Measurements from ENCODE around the gene AMIGO3. TPM values are rescaled to one million over a fixed set of nuclear protein-coding genes. Genes with fewer than 3 reads are reported as not detected.

AMIGO3 gene
- total and polyA plus RNA-seq, 2 of the 8 experiments (the other 6 are each of a cell fraction or from before 2014, with no cell fraction given): 1.6 to 8.8 TPM

DNA sequence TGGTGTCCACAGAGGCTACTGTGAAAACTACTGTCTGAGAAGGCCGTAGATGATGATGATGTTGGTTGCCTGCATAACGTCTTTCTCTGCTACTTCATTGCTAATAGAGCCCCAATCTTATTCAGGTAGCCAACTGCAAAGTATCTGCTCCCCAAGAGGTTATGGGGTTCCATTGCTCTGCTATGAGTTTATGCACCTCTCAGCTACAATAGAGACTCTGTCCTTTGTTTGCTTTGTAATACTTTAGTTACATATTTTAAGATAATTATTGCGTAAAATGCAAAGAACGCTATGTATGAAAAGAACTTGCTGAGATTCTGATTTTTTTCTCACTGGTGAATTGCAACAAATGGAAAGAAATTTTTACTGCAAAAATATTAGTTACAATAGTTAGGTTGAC is 32.0 kb upstream of the AMIGO3 start:
- H2BK5ac ChIP-seq (ENCODE audit: low read depth, low read length): no peak overlapping the region
- peaks cover 2 to 11% of the 10 kb centered on the region in 2 experiments for H4K20me1 ChIP-seq (replicated peaks in 1 of 2; ENCODE audit: control insufficient read depth in 1 of 2, insufficient read depth in 2 of 2, low read length in 2 of 2)
- peaks cover 0 to 6% (median 3%) of the 10 kb centered on the region in 4 experiments; a peak in 4 of 8 replicates for H3K36me3 ChIP-seq (ENCODE audit: control insufficient read depth in 2 of 4, insufficient read depth in 4 of 4, low read length in 3 of 4)
- H3K79me1 ChIP-seq (ENCODE audit: low read depth, low read length): 0 out of 2 replicates have a peak, but pooled peaks cover 4% of the 10 kb centered on the region
- no peak overlapping the region for H4K8ac ChIP-seq (ENCODE audit: extremely low read depth, insufficient read depth, low read length)
- H2BK120ac ChIP-seq (replicated peaks; ENCODE audit: low read depth, low read length): no peak overlapping the region
- DNase-seq (ENCODE audit: low read depth in 1 of 2, low spot score in 2 of 2): no peak
- H3K4me1 ChIP-seq (replicated peaks in 1 of 4; ENCODE audit: control insufficient read depth in 3 of 4, insufficient read depth in 4 of 4, low read length in 3 of 4): no peaks in the 10 kb centered on the region
- no peak overlapping the region for H2BK12ac ChIP-seq (ENCODE audit: low read depth, low read length)
- CTCF ChIA-PET (ENCODE audit: partially characterized antibody): interaction anchor here (1.9 kb wide), 1 partner anchor 160 kb away, joined by 3 read pairs; no protein-coding TSS in a partner anchor
- no peaks in the 10 kb centered on the region for H3K9me3 ChIP-seq (ENCODE audit: insufficient read depth in 2 of 2, low read depth in 1 of 2, low read length in 1 of 2)
- no peaks in the 10 kb centered on the region for H3K23me2 ChIP-seq (ENCODE audit: low read depth, low read length)
- H2BK20ac ChIP-seq (ENCODE audit: low read length): no peak overlapping the region
- no peak overlapping the region for H2BK15ac ChIP-seq (ENCODE audit: low read length)
- no peaks in the 10 kb centered on the region for H3K27me3 ChIP-seq (replicated peaks in 1 of 4; ENCODE audit: control insufficient read depth in 3 of 4, extremely low read depth in 1 of 4, insufficient read depth in 3 of 4, low read length in 3 of 4)
- H3K14ac ChIP-seq (ENCODE audit: insufficient read length): no peak overlapping the region
- H3K79me2 ChIP-seq (ENCODE audit: control insufficient read depth in 1 of 2, insufficient read depth in 2 of 2, low read length in 2 of 2): peaks cover 0 to 39% of the 10 kb centered on the region in 2 experiments; a peak in 3 of 4 replicates
- H4K91ac ChIP-seq (replicated peaks; ENCODE audit: insufficient read length, low read length): no peak overlapping the region
- FAIRE-seq: no peak
- no peak overlapping the region for H3K4me2 ChIP-seq (ENCODE audit: insufficient read depth in 1 of 2, low read depth in 2 of 2, low read length in 2 of 2)
- H3K27ac ChIP-seq (ENCODE audit: low read depth, low read length): no peak overlapping the region
- POLR2A ChIA-PET (ENCODE audit: partially characterized antibody): no interaction called here
- TF ChIP-seq SIX5 (IDR thresholded peaks at IDR 0.05; ENCODE audit: low read depth, low read length): no peak
- no peak for TF ChIP-seq RAD21 (IDR thresholded peaks at IDR 0.05 in 1 of 2, conservative IDR thresholded peaks at IDR 0.05 in 1 of 2; ENCODE audit: low read depth in 2 of 2, low read length in 2 of 2)
- TF ChIP-seq KDM5A (IDR thresholded peaks at IDR 0.05; ENCODE audit: low read length): no peak
- TF ChIP-seq RXRA (IDR thresholded peaks at IDR 0.05; ENCODE audit: insufficient read depth, low read depth, low read length): no peak
- no peak for TF ChIP-seq SUZ12 (IDR thresholded peaks at IDR 0.05; ENCODE audit: low read length)
- TF ChIP-seq, protein P1, sequence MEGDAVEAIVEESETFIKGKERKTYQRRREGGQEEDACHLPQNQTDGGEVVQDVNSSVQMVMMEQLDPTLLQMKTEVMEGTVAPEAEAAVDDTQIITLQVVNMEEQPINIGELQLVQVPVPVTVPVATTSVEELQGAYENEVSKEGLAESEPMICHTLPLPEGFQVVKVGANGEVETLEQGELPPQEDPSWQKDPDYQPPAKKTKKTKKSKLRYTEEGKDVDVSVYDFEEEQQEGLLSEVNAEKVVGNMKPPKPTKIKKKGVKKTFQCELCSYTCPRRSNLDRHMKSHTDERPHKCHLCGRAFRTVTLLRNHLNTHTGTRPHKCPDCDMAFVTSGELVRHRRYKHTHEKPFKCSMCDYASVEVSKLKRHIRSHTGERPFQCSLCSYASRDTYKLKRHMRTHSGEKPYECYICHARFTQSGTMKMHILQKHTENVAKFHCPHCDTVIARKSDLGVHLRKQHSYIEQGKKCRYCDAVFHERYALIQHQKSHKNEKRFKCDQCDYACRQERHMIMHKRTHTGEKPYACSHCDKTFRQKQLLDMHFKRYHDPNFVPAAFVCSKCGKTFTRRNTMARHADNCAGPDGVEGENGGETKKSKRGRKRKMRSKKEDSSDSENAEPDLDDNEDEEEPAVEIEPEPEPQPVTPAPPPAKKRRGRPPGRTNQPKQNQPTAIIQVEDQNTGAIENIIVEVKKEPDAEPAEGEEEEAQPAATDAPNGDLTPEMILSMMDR (IDR thresholded peaks at IDR 0.05; ENCODE audit: control extremely low read depth in 1 of 3, insufficient read depth in 1 of 3, low read depth in 1 of 3, low read length in 3 of 3): no peak
- TF ChIP-seq TCF12 (IDR thresholded peaks at IDR 0.05; ENCODE audit: low read depth, low read length): no peak
- no peak for TF ChIP-seq BACH1 (IDR thresholded peaks at IDR 0.05; ENCODE audit: low read length)
- no peak for TF ChIP-seq TAF7 (optimal IDR thresholded peaks at IDR 0.05; ENCODE audit: borderline replicate concordance, low read depth, low read length)
- no peak for TF ChIP-seq JUND (IDR thresholded peaks at IDR 0.05; ENCODE audit: low read length)
- TF ChIP-seq SP4 (IDR thresholded peaks at IDR 0.05; ENCODE audit: low read length): no peak
- no peak overlapping the region for H3K4ac ChIP-seq (replicated peaks; ENCODE audit: insufficient read length, low read depth, low read length)
- H3K56ac ChIP-seq (replicated peaks; ENCODE audit: insufficient read length, low read depth, low read length): no peak overlapping the region
- H3K18ac ChIP-seq (ENCODE audit: extremely low read depth, low read length): no peak overlapping the region
- WGBS, 2 experiments (ENCODE audit: extremely low coverage in 1 of 2, insufficient coverage in 1 of 2, insufficient read length in 1 of 2, insufficient replicate concordance in 2 of 2, low coverage in 1 of 2, low lambda C conversion rate in 2 of 2, missing lambda C conversion rate in 1 of 2): 96% methylated on average over 4 of the region's 4 CpGs; no CpG with 5 or more reads in 1 of the 2 experiments
- H3K9ac ChIP-seq (replicated peaks in 1 of 4; ENCODE audit: extremely low read depth in 1 of 4, low read depth in 3 of 4, low read length in 3 of 4): no peak overlapping the region
- no peak overlapping the region for H3K23ac ChIP-seq (ENCODE audit: insufficient read length)
- no peak overlapping the region for H2AFZ ChIP-seq (ENCODE audit: low read length)
- H2AK5ac ChIP-seq (ENCODE audit: low read depth, low read length): no peak overlapping the region
- no peak overlapping the region for H3K4me3 ChIP-seq (ENCODE audit: extremely low read depth in 1 of 4, insufficient read depth in 2 of 4, low read depth in 3 of 4, low read length in 4 of 4)
- no peak overlapping the region for H4K5ac ChIP-seq (ENCODE audit: insufficient read length, low read depth, low read length)
